H9 (cell line): Measurements from ENCODE around the gene POLN. TPM values are rescaled to one million over a fixed set of nuclear protein-coding genes. Genes with fewer than 3 reads are reported as not detected.

Experiments used
- DNase-seq: peaks from one replicate; pipeline ENCODE4 v3.0.0-alpha.2; 2017
- H2AFZ ChIP-seq: one replicate; pipeline ENCODE4 v1.6.1; 2013; ENCODE audit warnings: mild to moderate bottlenecking, low read length, control low read depth, moderate library complexity
- H2AK5ac ChIP-seq: 2 replicates; pipeline ENCODE4 v1.6.1; 2013; ENCODE audit warnings: low read length, control low read depth, mixed read lengths; ENCODE audit not compliant: insufficient read length
- H2BK120ac ChIP-seq: one replicate; pipeline ENCODE4 v1.6.1; 2013; ENCODE audit warnings: low read depth, mild to moderate bottlenecking, low read length, control low read depth, inconsistent platforms; ENCODE audit not compliant: poor library complexity, severe bottlenecking
- H2BK12ac ChIP-seq: 2 replicates; pipeline ENCODE4 v1.6.1; 2013; ENCODE audit warnings: low read length, control low read depth, mixed read lengths, low read depth; ENCODE audit not compliant: insufficient read length
- H2BK15ac ChIP-seq: 2 replicates; pipeline ENCODE4 v1.6.1; 2013; ENCODE audit warnings: low read depth, low read length, control low read depth
- H2BK20ac ChIP-seq: one replicate; pipeline ENCODE4 v1.6.1; 2013; ENCODE audit warnings: low read depth, mild to moderate bottlenecking, low read length, control low read depth, inconsistent platforms; ENCODE audit not compliant: poor library complexity, severe bottlenecking
- H2BK5ac ChIP-seq: 2 replicates; pipeline ENCODE4 v1.6.1; 2013; ENCODE audit warnings: low read length, control low read depth, mixed read lengths; ENCODE audit not compliant: insufficient read length
- H3K14ac ChIP-seq: 2 replicates; pipeline ENCODE4 v1.6.1; 2013; ENCODE audit warnings: low read length, control low read depth; ENCODE audit not compliant: insufficient read depth
- H3K18ac ChIP-seq: 2 replicates; pipeline ENCODE4 v1.6.1; 2013; ENCODE audit warnings: low read depth, mild to moderate bottlenecking, mixed read lengths, low read length, control low read depth; ENCODE audit not compliant: insufficient read length
- H3K23ac ChIP-seq: 2 replicates; pipeline ENCODE4 v1.6.1; 2013; ENCODE audit warnings: low read length, control low read depth, mixed read lengths, low read depth; ENCODE audit not compliant: insufficient read length
- H3K23me2 ChIP-seq: 2 replicates; pipeline ENCODE4 v1.6.1; 2013; ENCODE audit warnings: low read depth, mild to moderate bottlenecking, mixed read lengths, low read length, control low read depth; ENCODE audit not compliant: insufficient read length, poor library complexity, severe bottlenecking
- H3K27ac ChIP-seq: 2 replicates; pipeline ENCODE4 v1.5.1; 2013; ENCODE audit warnings: low read length, control low read depth, mixed read lengths, low read depth; ENCODE audit not compliant: insufficient read length
- H3K27me3 ChIP-seq: 2 replicates; pipeline ENCODE4 v1.6.1; 2013; ENCODE audit warnings: low read length, control low read depth, inconsistent platforms; ENCODE audit not compliant: insufficient read depth
- H3K4ac ChIP-seq: 2 replicates; pipeline ENCODE4 v1.6.1; 2013; ENCODE audit warnings: low read depth, mild to moderate bottlenecking, control low read depth, inconsistent platforms, low read length, moderate library complexity
- H3K4me1 ChIP-seq: 2 replicates; pipeline ENCODE4 v1.6.1; 2013; ENCODE audit warnings: low read length, control low read depth, inconsistent platforms; ENCODE audit not compliant: insufficient read depth
- H3K4me2 ChIP-seq: 2 replicates; pipeline ENCODE4 v1.6.1; 2013; ENCODE audit warnings: low read length, control low read depth, mixed read lengths; ENCODE audit not compliant: insufficient read length, insufficient read depth
- H3K56ac ChIP-seq: 2 replicates; pipeline ENCODE4 v1.6.1; 2013; ENCODE audit warnings: low read depth, mild to moderate bottlenecking, mixed read lengths, low read length, control low read depth; ENCODE audit not compliant: insufficient read length
- H3K79me1 ChIP-seq: 2 replicates; pipeline ENCODE4 v1.6.1; 2013; ENCODE audit warnings: low read depth, mild to moderate bottlenecking, moderate library complexity, low read length, control low read depth, inconsistent platforms; ENCODE audit not compliant: insufficient read depth, poor library complexity, severe bottlenecking
- H3K79me2 ChIP-seq: 2 replicates; pipeline ENCODE4 v1.6.1; 2013; ENCODE audit warnings: low read length, control low read depth, inconsistent platforms; ENCODE audit not compliant: insufficient read depth
- H3K9ac ChIP-seq: 2 replicates; pipeline ENCODE4 v1.6.1; 2013; ENCODE audit warnings: low read length, control low read depth, mixed read lengths; ENCODE audit not compliant: insufficient read length; ENCODE audit errors: extremely low read depth
- H3K9me3 ChIP-seq: one replicate; pipeline ENCODE4 v1.6.1; 2013; ENCODE audit warnings: low read depth, low read length, inconsistent platforms; ENCODE audit not compliant: control insufficient read depth
- H3T11ph ChIP-seq: one replicate; pipeline ENCODE4 v1.6.1; 2013; ENCODE audit warnings: mild to moderate bottlenecking, low read length, control low read depth, inconsistent platforms
- H4K20me1 ChIP-seq: one replicate; pipeline ENCODE4 v1.6.1; 2013; ENCODE audit not compliant: control insufficient read depth, insufficient read length, insufficient read depth
- H4K5ac ChIP-seq: 2 replicates; pipeline ENCODE4 v1.6.1; 2013; ENCODE audit warnings: low read depth, mild to moderate bottlenecking, mixed read lengths, low read length, control low read depth; ENCODE audit not compliant: insufficient read length
- H4K8ac ChIP-seq: replicated peaks from 2 replicates; pipeline ENCODE4 v1.6.1; 2013; ENCODE audit warnings: low read length, control low read depth, mixed read lengths, low read depth; ENCODE audit not compliant: insufficient read length
- H4K91ac ChIP-seq: 2 replicates; pipeline ENCODE4 v1.6.1; 2013; ENCODE audit warnings: low read depth, mild to moderate bottlenecking, moderate library complexity, mixed read lengths, low read length, control low read depth; ENCODE audit not compliant: insufficient read length
- H3K27ac Mint-ChIP-seq, 3 experiments: 2 replicates in 2 of 3; 3 replicates in 1 of 3; pipeline ENCODE4 v1.8.0; 2020 to 2021; ENCODE audit warnings: mixed read lengths in 3 of 3, mild to moderate bottlenecking in 1 of 3, moderate library complexity in 1 of 3
- H3K27me3 Mint-ChIP-seq: 2 replicates; pipeline ENCODE4 v1.8.0; 2021; ENCODE audit warnings: low read depth, mild to moderate bottlenecking, moderate library complexity, mixed read lengths
- H3K36me3 Mint-ChIP-seq, 3 experiments: 2 replicates in 2 of 3; 3 replicates in 1 of 3; pipeline ENCODE4 v1.8.0; 2020 to 2021; ENCODE audit warnings: low read depth in 3 of 3, mixed read lengths in 3 of 3; ENCODE audit not compliant: insufficient read depth in 1 of 3
- H3K4me1 Mint-ChIP-seq, 2 experiments: 2 replicates each; pipeline ENCODE4 v1.8.0; 2020; ENCODE audit warnings: mixed read lengths in 2 of 2
- H3K4me3 Mint-ChIP-seq, 2 experiments: 2 replicates in 1 of 2; 3 replicates in 1 of 2; pipeline ENCODE4 v1.8.0; 2020 to 2021; ENCODE audit warnings: mild to moderate bottlenecking in 2 of 2, mixed read lengths in 2 of 2, moderate library complexity in 1 of 2
- H3K9me3 Mint-ChIP-seq, 2 experiments: 2 replicates in 1 of 2; 3 replicates in 1 of 2; pipeline ENCODE4 v1.8.0; 2020; ENCODE audit warnings: mild to moderate bottlenecking in 2 of 2, mixed read lengths in 2 of 2, moderate library complexity in 1 of 2
- CTCF ChIP-seq: fragments of 200-600 bp; sonication (generic); conservative IDR thresholded peaks from 3 replicates; pipeline ENCODE4 v1.8.0; 2021; ENCODE audit warnings: antibody characterized with exemption, mild to moderate bottlenecking
- total RNA-seq: library from RNA; stranded (reverse); gene quantifications from 2 replicates; pipeline ENCODE4 v1.2.1, GENCODE V29; 2021

Gene POLN
- total RNA-seq, 1 experiment from 2014 or later = 0.74 TPM

DNA sequence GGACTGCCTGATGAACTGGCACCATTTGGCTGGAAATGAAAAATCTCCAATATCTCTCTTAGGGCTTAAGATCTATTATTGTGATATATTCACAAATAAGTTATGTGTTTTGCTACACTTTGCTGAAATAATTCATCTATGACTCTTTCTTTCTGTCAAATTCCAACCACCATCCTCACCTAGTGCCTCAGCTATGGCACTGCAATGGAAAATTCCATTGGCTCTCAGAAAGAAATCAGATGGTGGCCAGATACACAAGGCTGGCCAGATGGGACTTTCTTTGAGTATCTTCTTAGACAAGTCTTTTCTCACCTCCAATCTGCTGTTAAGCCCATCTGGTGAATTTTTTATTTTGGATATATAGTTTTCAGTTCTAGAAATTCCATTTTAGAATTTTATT, 154.8 kb downstream of the POLN start:
- H3K27me3 ChIP-seq = no peaks in the 10 kb centered on the region
- Mint-ChIP-seq H3K4me3 (no peak overlapping the region), H3K27ac (no peak overlapping the region), H3K36me3 (no peaks in the 10 kb centered on the region), H3K4me1 (no peaks in the 10 kb centered on the region), H3K9me3 (no peaks in the 10 kb centered on the region), H3K27me3 (peaks cover 19% of the 10 kb centered on the region)
- H2AK5ac ChIP-seq = no peak overlapping the region
- no peak overlapping the region for H3K9ac ChIP-seq
- H3K27ac ChIP-seq = no peak overlapping the region
- no peak for DNase-seq
- H3K79me2 ChIP-seq = no peaks in the 10 kb centered on the region
- no peak overlapping the region for H3K14ac ChIP-seq
- H2BK5ac ChIP-seq = no peak overlapping the region
- H2BK120ac ChIP-seq = no peak overlapping the region
- H2AFZ ChIP-seq = no peak overlapping the region
- H3K23me2 ChIP-seq = no peaks in the 10 kb centered on the region
- H4K91ac ChIP-seq = no peak overlapping the region
- no peaks in the 10 kb centered on the region for H3K9me3 ChIP-seq
- H2BK15ac ChIP-seq = no peak overlapping the region
- no peaks in the 10 kb centered on the region for H3K4me1 ChIP-seq
- no peak overlapping the region for H3K56ac ChIP-seq
- no peak overlapping the region for H3K4ac ChIP-seq
- peak; percentile 38; the same call in 2 of the 3 replicates for TF ChIP-seq CTCF
- no peaks in the 10 kb centered on the region for H4K20me1 ChIP-seq
- H3K23ac ChIP-seq = no peak overlapping the region
- H4K8ac ChIP-seq = no peak overlapping the region
- H3K18ac ChIP-seq = no peak overlapping the region
- no peak overlapping the region for H4K5ac ChIP-seq
- H2BK12ac ChIP-seq = no peak overlapping the region
- H3K79me1 ChIP-seq = no peaks in the 10 kb centered on the region
- H2BK20ac ChIP-seq = no peak overlapping the region
- H3K4me2 ChIP-seq = no peak overlapping the region
- H3T11ph ChIP-seq = no peak overlapping the region
